ENCODE results near the gene BRINP2. TPM values are rescaled to one million over a fixed set of nuclear protein-coding genes. Genes with fewer than 3 reads are reported as not detected.

Gene BRINP2
- total and polyA plus RNA-seq, 4 donors = 0.05 to 0.75 (median 0.36) TPM

DNA sequence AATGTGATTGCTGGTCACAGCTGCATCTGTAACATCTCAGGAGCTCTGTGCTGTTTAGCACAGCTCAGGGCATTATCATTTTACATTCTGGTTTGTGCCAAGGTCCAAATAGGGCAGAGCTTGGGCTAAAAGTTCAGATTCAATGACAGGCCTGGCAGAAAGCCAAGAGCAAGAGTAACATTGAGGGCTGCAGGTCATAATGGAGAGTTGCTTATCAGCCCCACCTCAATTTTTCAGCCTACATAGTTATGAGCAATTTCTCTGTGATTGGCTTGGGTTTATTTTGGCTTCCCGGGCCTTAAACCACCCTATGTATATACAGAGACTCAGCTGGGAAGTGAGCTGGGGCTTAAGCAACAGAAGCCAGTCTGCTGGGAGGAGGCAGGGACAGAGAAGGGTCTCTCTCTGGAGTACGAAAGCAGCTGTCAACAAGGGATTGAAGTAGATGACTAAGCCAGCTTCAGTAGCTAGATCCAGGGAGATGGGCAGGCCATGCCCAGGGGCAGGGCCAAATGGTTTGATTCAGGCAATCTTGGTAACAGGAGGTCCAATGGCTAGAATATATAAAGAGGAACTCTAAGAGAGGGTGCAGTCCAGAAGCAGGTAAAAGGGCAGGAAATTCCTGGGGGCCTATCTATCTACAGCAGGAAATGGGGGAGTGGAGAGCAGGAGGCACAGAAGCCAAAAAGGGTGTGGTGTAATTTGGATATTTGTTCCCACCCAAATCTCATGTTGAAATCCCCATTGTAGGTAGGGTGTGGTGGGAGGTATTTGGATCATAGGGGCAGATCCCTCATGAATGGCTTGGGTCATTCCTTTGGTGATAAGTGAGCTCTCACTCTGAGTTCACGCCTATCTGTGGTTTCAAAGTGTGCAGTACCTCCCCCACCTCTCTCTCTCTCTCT, 49.0 kb downstream of the BRINP2 start:
- Histone ChIP-seq H3K27me3 (ENCODE audit: control insufficient read depth in 4 of 4, insufficient read depth in 4 of 4, low read length in 3 of 4) (no peaks in the 10 kb centered on the region), H3K27ac (ENCODE audit: low read depth in 1 of 2, low read length in 2 of 2) (no peak overlapping the region), H3K4me1 (ENCODE audit: control insufficient read depth in 4 of 4, insufficient read depth in 4 of 4, low read length in 3 of 4) (no peaks in the 10 kb centered on the region), H3K9me3 (ENCODE audit: control insufficient read depth in 4 of 4, low read length in 3 of 4) (no peaks in the 10 kb centered on the region), H3K36me3 (ENCODE audit: control insufficient read depth in 4 of 4, insufficient read depth in 3 of 4, low read depth in 1 of 4, low read length in 3 of 4) (no peaks in the 10 kb centered on the region), H3K4me3 (ENCODE audit: low read depth in 1 of 3, low read length in 3 of 3) (no peak overlapping the region), H3K9ac (ENCODE audit: low read depth in 1 of 2, low read length in 2 of 2) (no peak overlapping the region)
- 86% methylated on average over 3 of the region's 3 CpGs for WGBS
- TF ChIP-seq FOXA1 (IDR thresholded peaks at IDR 0.05) (no peak), RXRA (IDR thresholded peaks at IDR 0.05) (peak in 1 of 2 donors; percentile 67), GABPA (IDR thresholded peaks at IDR 0.05 in 1 of 2, conservative IDR thresholded peaks at IDR 0.05 in 1 of 2) (no peak), FOXA2 (IDR thresholded peaks at IDR 0.05) (no peak), HNF4A (conservative IDR thresholded peaks at IDR 0.05) (peak; percentile 86 to 89), NR2F2 (IDR thresholded peaks at IDR 0.05) (no peak)
- TF ChIP-seq, protein P1, sequence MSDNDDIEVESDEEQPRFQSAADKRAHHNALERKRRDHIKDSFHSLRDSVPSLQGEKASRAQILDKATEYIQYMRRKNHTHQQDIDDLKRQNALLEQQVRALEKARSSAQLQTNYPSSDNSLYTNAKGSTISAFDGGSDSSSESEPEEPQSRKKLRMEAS (IDR thresholded peaks at IDR 0.05) = no peak
- no peak for DNase-seq (ENCODE audit: low spot score)

DNA sequence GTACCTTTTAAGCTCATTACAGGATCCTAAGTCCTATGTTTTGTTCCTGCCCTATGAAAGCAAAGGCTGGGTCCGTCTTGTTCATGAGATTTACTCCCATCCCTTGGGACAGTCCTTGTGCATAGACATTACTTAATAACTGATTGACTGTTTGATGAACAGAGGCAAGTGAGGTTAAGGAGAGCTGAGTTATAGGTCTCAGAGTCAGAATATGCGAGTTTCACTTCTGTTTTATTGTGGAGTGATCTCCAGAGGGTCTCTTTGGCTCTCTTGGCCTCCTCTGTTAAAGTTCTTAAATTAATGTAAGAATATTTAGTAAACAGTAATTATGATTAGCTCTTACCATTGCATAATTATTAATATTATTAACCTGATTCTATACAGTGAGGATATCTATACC, 52.6 kb downstream of the BRINP2 start:
- H3K4me1 ChIP-seq (ENCODE audit: control insufficient read depth in 4 of 4, insufficient read depth in 4 of 4, low read length in 3 of 4) = no peaks in the 10 kb centered on the region
- no peak overlapping the region for H3K4me3 ChIP-seq (ENCODE audit: low read depth in 1 of 3, low read length in 3 of 3)
- no peak for DNase-seq (ENCODE audit: low spot score)
- WGBS = 91% methylated on average over 2 of the region's 2 CpGs
- no peak overlapping the region for H3K9ac ChIP-seq (ENCODE audit: low read depth in 1 of 2, low read length in 2 of 2)
- H3K9me3 ChIP-seq (ENCODE audit: control insufficient read depth in 4 of 4, low read length in 3 of 4) = no peaks in the 10 kb centered on the region
- no peaks in the 10 kb centered on the region for H3K36me3 ChIP-seq (ENCODE audit: control insufficient read depth in 4 of 4, insufficient read depth in 3 of 4, low read depth in 1 of 4, low read length in 3 of 4)
- H3K27ac ChIP-seq (ENCODE audit: low read depth in 1 of 2, low read length in 2 of 2) = no peak overlapping the region
- H3K27me3 ChIP-seq (ENCODE audit: control insufficient read depth in 4 of 4, insufficient read depth in 4 of 4, low read length in 3 of 4) = no peaks in the 10 kb centered on the region
- TF ChIP-seq, protein P2, sequence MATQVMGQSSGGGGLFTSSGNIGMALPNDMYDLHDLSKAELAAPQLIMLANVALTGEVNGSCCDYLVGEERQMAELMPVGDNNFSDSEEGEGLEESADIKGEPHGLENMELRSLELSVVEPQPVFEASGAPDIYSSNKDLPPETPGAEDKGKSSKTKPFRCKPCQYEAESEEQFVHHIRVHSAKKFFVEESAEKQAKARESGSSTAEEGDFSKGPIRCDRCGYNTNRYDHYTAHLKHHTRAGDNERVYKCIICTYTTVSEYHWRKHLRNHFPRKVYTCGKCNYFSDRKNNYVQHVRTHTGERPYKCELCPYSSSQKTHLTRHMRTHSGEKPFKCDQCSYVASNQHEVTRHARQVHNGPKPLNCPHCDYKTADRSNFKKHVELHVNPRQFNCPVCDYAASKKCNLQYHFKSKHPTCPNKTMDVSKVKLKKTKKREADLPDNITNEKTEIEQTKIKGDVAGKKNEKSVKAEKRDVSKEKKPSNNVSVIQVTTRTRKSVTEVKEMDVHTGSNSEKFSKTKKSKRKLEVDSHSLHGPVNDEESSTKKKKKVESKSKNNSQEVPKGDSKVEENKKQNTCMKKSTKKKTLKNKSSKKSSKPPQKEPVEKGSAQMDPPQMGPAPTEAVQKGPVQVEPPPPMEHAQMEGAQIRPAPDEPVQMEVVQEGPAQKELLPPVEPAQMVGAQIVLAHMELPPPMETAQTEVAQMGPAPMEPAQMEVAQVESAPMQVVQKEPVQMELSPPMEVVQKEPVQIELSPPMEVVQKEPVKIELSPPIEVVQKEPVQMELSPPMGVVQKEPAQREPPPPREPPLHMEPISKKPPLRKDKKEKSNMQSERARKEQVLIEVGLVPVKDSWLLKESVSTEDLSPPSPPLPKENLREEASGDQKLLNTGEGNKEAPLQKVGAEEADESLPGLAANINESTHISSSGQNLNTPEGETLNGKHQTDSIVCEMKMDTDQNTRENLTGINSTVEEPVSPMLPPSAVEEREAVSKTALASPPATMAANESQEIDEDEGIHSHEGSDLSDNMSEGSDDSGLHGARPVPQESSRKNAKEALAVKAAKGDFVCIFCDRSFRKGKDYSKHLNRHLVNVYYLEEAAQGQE (IDR thresholded peaks at IDR 0.05) = no peak
- no peak for TF ChIP-seq FOXA2 (IDR thresholded peaks at IDR 0.05)
- TF ChIP-seq RAD21 (IDR thresholded peaks at IDR 0.05) = no peak
- no peak for TF ChIP-seq SP1 (IDR thresholded peaks at IDR 0.05)
- TF ChIP-seq HNF4A (conservative IDR thresholded peaks at IDR 0.05) = no peak
- TF ChIP-seq TAF1 (conservative IDR thresholded peaks at IDR 0.05) = no peak
- no peak for TF ChIP-seq NR2F2 (IDR thresholded peaks at IDR 0.05)
- TF ChIP-seq HNF4G (IDR thresholded peaks at IDR 0.05) = no peak
- TF ChIP-seq, protein P3, sequence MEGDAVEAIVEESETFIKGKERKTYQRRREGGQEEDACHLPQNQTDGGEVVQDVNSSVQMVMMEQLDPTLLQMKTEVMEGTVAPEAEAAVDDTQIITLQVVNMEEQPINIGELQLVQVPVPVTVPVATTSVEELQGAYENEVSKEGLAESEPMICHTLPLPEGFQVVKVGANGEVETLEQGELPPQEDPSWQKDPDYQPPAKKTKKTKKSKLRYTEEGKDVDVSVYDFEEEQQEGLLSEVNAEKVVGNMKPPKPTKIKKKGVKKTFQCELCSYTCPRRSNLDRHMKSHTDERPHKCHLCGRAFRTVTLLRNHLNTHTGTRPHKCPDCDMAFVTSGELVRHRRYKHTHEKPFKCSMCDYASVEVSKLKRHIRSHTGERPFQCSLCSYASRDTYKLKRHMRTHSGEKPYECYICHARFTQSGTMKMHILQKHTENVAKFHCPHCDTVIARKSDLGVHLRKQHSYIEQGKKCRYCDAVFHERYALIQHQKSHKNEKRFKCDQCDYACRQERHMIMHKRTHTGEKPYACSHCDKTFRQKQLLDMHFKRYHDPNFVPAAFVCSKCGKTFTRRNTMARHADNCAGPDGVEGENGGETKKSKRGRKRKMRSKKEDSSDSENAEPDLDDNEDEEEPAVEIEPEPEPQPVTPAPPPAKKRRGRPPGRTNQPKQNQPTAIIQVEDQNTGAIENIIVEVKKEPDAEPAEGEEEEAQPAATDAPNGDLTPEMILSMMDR (IDR thresholded peaks at IDR 0.05; ENCODE audit: low read depth, low read length, missing input control) = no peak
- TF ChIP-seq GABPA (IDR thresholded peaks at IDR 0.05 in 1 of 2, conservative IDR thresholded peaks at IDR 0.05 in 1 of 2) = no peak
- no peak for TF ChIP-seq FOXA1 (IDR thresholded peaks at IDR 0.05)
- TF ChIP-seq, protein P1 (IDR thresholded peaks at IDR 0.05) = no peak
- TF ChIP-seq JUND (IDR thresholded peaks at IDR 0.05) = no peak
- TF ChIP-seq, protein P4, sequence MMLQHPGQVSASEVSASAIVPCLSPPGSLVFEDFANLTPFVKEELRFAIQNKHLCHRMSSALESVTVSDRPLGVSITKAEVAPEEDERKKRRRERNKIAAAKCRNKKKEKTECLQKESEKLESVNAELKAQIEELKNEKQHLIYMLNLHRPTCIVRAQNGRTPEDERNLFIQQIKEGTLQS (IDR thresholded peaks at IDR 0.05) = no peak
- TF ChIP-seq YY1 (IDR thresholded peaks at IDR 0.05) = no peak
- no peak for TF ChIP-seq EGR1 (IDR thresholded peaks at IDR 0.05; ENCODE audit: low read depth in 2 of 2)
- no peak for TF ChIP-seq RXRA (IDR thresholded peaks at IDR 0.05)
- TF ChIP-seq, protein P5, sequence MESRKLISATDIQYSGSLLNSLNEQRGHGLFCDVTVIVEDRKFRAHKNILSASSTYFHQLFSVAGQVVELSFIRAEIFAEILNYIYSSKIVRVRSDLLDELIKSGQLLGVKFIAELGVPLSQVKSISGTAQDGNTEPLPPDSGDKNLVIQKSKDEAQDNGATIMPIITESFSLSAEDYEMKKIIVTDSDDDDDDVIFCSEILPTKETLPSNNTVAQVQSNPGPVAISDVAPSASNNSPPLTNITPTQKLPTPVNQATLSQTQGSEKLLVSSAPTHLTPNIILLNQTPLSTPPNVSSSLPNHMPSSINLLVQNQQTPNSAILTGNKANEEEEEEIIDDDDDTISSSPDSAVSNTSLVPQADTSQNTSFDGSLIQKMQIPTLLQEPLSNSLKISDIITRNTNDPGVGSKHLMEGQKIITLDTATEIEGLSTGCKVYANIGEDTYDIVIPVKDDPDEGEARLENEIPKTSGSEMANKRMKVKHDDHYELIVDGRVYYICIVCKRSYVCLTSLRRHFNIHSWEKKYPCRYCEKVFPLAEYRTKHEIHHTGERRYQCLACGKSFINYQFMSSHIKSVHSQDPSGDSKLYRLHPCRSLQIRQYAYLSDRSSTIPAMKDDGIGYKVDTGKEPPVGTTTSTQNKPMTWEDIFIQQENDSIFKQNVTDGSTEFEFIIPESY (IDR thresholded peaks at IDR 0.05) = no peak
